GM12865 (cell line): ENCODE data around the gene ARF1.

ENCODE experiments used
- DNase-seq: peaks from one replicate; pipeline ENCODE4 v3.0.0; 2010; ENCODE audit warnings: low read depth
- H3K4me3 ChIP-seq: 2 replicates; pipeline ENCODE4 v1.5.1; 2011; ENCODE audit warnings: mild to moderate bottlenecking, low read depth, low read length, control low read depth
- CTCF ChIP-seq: IDR thresholded peaks from 2 replicates; pipeline ENCODE4 v1.5.1; 2011; ENCODE audit warnings: low read length, control low read depth, low read depth, inconsistent platforms; ENCODE audit not compliant: insufficient read depth; ENCODE audit errors: missing control alignments

ARF1 gene

GRCh38 chr1:228076796-228077430 lies 5.6 kb upstream of the ARF1 start:
- no peak for DNase-seq
- H3K4me3 ChIP-seq: no peak overlapping the region
- no peak for TF ChIP-seq CTCF

- no peak for DNase-seq
- H3K4me3 ChIP-seq: no peak overlapping the region
- no peak for TF ChIP-seq CTCF
Observed at GRCh38 chr1:228077565-228078330, 4.8 kb upstream of the ARF1 start.

DNA sequence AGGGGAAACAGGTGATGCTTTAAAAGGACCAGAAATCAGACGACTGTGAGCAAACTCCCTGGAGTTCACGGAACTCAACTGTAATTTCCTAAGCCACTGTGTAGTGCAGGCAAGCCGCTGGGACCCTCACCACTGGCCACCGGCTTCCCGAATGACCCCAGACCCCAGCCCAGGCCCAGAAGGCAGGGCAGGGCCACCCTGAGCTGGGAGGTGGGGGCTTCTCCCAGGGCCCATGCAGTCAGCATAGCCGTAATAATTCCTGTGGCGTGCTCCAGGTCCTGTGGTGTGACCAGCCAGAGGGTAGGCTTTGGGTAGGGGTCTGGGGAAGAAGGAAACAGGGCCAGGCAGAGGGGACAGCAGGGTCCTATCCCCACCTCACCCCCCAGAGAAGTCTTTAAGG lies 3.5 kb upstream of the ARF1 start:
- no peak for TF ChIP-seq CTCF
- DNase-seq: no peak
- no peak overlapping the region for H3K4me3 ChIP-seq

GRCh38 chr1:228079601-228080263 lies 2.8 kb upstream of the ARF1 start:
- DNase-seq: no peak
- no peak for TF ChIP-seq CTCF
- no peak overlapping the region for H3K4me3 ChIP-seq

DNA sequence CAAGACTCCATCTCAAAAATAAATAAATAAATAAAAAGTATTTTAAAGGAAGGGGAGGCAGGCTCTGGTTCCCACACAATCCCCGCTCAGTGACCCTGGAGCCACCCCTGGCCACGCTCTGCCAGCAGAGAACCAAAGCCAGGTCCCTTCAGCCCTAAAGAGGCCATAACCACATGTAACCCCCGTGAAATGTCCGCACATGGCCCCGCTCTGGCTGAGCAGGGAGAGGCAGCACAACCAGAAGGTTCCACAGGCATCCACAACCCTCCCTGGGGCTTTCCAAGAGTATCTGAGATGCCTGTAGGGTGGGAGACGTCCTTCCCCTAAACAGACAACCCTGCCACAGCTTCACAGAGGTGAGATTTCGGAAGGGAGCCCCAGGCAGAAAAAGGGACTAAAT lies 1.4 kb upstream of the ARF1 start:
- no peak for TF ChIP-seq CTCF
- no peak for DNase-seq
- peak overlapping the region; percentile 91 for H3K4me3 ChIP-seq

DNA sequence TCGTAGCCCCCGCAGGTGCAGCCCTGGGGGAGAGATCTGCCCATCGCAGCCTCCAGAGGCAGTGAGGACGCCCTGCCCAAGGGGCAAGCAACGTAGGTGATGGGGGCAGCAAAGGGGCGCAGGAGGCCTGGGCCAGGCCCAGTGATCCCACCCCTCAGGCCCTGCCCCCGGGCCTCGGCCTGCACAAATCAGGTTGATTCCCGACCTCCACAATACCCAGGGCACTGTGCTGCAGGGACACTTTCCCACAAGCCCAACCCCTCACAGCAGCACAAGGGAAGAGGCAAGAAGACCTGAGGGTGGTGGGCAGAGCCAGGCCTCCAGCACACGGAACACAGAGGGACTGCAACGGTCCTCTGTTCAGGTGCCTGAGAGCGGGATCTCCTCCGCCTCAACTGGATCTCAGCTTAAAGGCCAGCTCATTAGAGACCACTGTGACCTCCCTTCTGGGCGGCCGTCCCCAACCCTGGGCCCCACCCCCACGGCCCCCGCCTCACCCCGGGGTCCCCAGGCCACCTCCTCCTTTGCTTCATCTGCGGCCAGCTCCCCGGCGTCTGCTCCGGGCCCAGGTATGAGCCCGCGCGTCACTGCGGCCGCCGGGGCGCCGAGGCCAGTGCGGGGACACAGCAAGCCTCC lies 812 bp upstream of the ARF1 start:
- peak overlapping the region; percentile 91 for H3K4me3 ChIP-seq
- peak; percentile 44 for DNase-seq
- TF ChIP-seq CTCF: no peak
